ENCODE measurements around the gene SRMS.

Gene SRMS

DNA sequence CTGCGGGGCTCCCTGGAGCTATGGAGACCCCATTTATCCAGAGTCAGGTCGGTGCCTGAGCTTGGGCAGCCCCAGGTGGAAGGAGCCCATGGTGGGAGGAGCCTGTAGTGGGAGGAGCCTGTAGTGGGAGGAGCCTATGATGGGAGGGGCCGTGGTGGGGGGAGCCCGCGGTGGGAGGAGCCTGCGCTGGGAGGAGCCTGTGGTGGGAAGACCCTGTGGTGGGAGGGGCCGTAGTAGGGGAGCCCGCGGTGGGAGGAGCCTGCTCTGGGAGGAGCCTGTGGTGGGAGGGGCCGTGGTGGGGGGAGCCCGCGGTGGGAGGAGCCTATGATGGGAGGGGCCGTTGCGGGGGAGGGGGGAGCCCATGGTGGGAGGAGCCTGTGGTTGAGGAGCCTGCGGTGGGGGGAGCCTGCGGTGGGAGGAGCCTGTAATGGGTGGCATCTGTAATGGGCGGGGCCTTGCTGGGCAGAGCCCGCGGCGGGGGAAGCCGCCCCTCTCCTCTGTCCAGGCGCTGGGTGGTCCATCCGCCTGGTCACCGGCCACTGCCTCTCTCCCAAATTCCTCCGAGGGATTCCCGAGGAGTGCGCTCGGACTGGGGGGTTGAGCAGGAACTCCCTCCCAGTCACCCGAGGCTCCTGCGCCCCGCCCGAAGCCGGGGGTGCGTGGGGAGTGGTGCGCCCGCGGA lies 5.8 kb upstream of the SRMS start:
- DNase-seq (ENCODE audit: low read depth): peak; percentile 83

DNA sequence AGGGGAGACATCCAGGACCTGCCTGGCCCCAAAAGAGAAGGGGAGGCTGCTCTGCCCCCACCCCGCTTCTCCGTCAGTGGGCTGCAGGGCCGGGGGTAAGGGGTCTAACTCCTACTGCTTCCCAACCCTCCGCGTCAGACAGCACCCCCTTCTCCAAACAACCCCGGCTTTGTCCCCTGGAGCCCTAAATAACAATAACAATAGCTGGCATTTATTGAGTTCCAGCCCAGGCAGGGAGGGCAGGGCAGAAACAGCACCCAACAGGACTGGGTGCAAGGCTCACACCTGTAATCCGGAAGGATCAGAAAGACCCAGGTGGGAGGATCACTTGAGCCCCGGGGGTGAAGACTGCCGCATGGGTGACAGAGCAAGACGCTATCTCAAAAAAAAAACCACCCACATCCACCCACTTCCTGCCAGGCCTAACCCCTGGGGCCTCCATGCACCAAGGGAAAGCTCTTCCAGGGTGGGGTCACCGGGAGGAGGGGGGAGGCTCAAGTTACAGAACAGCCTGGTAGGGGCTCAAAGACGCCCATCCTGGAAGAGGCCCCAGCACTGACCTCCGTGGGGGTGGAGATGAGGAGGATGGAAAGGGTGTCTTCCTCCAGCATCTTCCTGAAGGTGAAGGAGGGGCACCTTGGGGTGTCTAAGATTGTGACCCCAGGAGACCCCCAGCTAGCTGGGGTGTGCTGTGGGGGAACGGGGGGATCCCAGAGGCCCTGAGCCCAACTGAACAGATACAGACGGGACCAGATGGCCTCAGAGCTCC lies 5.1 kb upstream of the SRMS start:
- DNase-seq (ENCODE audit: low read depth): no peak

DNA sequence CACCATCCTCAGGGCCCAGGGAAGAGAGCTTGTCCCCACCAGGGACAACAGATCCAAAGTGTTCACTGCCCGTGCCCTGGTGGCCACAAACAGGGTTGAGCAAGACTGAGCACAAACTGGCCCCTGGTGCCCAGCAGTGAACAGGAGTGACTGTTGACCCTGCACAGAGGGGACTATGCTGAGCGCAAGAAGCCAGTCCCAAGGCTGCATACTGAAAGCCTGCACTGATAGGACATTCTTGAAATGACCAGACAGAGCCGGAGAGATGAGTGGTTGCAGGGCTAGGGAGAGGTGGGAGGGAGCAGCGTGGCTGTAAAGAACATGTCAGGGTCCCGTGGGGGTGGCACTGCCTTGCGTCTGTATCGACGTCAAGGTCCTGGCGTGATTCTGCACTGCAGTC lies 3.5 kb upstream of the SRMS start:
- no peak for DNase-seq (ENCODE audit: low read depth)

DNA sequence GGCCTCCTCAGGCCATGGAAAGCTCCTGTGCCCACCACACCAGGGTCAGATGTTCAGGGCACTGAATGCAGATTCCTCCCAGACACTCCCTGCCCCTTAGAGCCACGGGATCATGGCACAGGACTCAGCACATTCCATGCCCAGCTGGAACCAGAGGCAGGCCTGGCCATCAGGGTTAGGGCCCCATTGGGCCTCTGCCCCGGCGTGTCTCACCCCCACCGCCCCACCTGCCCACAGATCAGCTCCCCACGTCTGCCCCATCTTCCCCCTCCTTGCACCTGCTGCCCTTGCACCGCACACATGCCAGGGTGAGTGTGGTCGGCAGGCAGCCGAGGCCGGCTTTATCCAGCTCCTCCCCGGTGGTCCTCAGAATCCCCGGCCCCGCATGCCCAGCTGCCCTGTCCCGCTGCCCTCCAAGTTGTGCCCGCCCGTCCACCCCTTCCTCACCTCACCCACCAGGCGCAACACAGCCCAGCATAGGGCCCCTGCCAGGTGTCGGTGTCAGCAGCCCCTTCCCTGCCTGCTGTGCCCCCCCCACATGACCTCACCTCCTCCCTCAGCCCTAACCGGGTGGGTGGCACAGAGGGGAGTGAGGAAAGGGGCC lies 2.2 kb upstream of the SRMS start:
- DNase-seq (ENCODE audit: low read depth): no peak

DNA sequence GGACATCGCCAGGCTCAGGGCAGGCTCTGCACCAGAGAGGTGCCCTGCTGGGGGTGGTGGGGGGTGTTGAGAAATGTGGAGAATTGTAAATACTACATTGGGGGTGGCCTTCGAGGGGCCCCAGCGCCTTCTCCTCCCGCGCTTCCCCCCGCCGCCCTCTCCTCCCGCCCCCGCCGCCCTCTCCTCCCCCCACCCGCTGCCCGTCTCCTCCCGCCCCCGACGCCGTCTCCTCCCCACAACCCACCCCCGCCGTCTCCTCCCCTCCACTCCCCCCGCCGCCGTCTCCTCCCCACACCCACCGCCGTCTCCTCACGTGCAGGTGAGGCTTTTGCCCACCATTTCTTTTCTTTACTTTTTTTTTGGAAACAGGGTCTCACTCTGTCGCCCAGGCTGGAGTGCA lies 1.5 kb upstream of the SRMS start:
- no peak for DNase-seq (ENCODE audit: low read depth)

DNA sequence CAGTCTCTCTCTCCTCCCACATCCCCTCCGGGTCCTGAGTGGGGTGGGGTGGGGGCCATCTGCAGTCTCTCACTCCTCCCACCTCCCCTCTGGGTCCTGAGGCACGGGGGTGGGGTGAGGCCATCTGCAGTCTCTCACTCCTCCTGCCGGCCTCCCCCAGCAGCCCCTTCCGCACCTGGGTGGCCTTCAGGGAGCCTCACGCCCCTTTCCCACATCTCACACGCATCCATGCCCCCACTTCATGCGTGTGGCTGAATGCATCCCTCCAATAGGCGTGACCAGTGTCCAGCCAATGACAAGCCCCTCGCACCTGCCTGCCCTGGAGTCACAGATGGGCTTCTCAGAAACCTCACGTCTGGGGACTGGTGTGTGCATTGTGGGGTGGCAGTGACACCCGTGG lies 993 bp upstream of the SRMS start:
- DNase-seq (ENCODE audit: low read depth): no peak

DNA sequence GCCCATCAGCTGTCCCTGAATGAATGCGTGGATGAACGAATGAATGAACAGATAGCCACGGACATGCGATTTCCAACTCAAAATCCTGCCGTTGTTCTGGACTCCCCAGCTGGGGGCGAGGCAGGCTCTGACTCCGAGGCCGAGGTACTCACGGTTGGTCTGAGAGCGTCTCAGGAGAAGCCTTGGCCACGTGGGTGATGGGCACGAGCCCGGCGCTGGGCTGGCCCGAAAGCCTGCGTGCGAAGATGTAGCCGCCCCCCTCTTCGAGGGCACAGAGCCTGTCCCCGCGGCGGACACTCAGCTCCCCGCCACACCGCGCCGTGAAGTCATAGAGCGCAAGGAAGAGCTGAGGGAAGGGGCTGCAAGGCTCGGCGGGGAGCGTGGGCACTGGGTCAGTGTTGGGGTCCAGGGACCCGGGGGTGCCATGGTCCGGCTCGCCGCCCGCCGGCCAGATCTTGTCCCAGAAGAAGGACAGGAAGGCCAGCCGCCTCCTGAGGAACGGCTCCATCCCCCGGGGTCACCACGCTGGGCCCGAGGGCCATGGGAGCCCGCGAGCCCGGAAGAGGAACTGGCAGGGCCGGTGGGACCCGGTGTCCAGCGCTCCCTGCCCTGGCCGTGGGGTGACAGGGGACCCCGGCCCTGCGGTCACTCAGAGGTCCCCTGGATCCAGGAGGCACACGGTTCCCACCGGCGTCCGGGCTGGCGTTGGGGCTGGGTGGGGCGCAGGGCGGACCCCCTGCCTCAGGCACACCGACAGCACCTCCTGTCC lies 409 bp downstream of the SRMS start:
- DNase-seq (ENCODE audit: low read depth): no peak

DNA sequence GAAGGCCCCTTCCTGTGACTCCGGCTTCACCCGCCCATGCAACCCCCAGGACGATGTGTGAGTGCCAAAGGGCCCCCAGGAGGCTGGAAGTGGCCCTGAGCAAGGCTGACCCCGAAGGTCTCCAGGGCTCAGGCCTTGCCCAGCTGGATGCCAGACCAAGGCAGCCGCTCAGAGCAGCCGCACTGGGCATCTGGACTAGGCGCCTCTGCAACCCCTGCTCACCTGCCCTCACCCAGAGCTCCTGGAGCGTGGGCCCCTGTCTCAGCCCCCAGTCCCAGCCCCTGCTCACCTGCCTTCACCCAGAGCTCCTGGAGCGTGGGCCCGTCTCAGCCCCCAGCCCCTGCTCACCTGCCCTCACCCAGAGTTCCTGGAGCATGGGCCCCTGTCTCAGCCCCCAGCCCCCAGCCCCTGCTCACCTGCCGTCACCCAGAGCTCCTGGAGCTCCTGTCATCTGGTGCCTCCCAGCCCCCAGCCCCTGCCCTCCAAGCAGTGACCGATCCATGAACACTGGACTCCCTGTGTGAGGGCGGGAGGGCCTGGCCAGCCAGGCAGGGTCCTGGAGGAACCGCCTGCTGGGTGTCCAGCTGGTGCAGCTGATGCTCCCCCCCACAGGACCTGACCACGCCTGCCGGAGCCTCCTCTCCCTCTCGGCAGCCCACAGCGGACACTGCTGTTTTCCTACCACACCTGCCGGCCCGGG lies 1.1 kb downstream of the SRMS start:
- no peak for DNase-seq (ENCODE audit: low read depth)

DNA sequence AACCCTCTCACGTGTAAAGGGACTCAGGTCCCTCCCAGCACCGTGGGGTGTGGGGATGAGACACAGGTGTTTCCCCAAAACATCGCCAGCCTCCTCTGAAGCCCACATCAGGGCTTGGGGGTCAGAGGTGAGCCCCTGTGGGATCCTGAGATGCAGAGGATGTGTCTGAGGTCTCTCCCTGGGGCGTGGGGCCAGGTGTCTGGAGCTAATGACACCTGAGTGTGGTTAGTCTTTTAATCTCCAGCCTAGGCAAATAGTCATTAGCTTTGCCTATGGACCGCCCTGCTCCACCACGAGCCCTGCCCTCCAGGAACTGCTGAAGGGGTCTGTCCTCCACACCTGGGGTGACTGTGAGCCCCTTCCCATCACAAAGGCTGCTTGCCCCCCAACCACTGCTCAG lies 1.7 kb downstream of the SRMS start:
- no peak for DNase-seq (ENCODE audit: low read depth)

DNA sequence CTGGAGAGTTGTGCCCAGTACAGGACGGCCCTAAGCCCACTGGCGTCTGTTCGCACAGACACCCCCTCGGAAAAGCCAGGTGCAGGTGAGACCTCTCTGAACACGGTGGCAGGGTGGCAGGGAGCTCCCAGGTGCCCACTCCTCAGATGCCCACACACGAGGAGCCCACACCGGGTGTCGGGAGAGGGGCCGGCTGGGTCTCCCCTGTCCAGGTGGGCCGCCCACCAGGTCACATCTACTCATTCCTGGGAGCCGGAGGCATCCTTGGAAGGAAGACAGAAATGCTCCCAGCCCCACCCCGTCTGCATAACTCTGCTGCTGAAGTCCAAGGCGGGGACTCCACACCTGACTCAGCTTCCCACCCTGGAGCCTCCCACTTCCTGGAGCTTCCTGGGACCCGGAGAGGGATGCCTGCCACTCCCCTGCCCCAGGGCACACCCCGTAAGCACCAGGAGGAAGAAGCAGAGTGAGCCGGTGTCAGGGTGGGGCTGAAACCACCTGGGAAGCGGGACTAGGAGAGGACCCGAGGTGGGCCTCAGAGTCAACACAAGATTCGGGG lies 2.5 kb downstream of the SRMS start:
- peak; percentile 81 for DNase-seq (ENCODE audit: low read depth)

DNA sequence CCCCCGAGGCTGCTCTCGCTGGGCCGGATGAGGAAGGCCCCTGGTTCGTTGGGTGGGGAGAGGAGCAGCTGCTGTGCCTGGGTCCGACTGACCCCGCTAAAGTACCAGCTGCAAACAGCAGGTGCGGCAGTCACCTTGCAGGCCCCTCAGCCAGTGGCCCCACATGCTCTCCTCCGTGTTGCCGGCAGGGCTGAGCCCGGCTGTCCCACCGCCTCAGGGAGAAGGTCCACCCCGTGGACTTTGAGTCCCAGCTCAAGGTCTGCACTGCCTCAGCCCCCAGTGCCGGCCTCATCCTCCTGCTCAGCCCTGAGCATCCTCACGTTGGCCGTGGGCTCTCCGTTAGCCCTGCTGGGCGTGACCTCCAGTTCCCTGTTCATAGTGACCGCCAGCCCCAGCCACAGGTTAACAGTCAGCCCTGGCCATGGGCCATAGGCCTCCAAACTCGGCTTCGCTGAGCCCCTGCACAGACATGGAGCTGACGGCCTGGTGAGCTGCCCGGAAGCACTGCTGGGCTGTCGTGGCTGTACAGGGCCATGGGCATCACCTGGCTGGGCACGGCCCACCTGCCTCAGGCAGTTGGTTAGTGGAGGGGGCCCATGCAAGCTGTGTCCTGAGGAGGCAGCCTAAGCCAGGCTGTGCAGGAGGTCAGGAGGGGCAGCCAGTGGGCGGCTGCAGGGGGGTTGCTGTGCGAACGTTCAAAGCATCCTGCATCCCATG lies 3.1 kb downstream of the SRMS start:
- no peak for DNase-seq (ENCODE audit: low read depth)

DNA sequence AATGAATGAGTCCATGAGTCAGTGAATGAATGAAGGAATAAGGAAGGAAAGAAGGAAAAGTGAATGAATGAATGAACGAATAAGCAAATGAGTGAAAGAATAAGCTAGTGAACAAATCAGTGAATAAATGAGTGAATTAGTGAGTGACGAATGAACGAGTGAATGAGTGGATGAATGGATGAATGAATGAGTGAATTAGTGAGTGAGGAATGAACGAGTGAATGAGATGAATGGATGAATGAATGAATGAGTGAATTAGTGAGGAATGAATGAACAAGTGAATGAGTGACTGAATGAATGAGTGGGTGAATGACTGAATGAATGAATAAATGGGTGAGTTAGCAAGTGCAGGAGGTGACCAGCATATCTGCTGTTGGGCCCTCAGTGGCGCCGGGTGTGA lies 3.8 kb downstream of the SRMS start:
- no peak for DNase-seq (ENCODE audit: low read depth)

DNA sequence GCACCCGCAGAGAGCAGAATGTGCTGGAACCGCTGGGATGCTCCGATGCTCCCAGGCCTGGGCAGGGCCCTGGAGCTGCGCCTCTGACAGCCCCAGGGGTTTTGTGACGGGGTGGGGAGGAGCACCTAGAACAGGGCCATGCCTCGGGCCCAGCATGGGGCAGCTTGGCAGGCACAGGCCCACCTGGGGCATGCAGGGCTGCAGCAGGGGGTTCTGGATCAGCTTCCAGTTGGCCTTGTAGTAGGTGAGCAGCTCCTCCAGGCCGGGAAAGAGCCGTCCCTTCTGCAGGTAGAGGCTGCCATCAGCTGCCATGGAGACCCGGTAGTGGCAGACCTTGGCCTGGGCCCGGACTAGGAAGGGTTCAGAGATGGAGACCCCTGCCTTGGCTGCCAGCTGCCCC lies 4.4 kb downstream of the SRMS start:
- DNase-seq (ENCODE audit: low read depth): no peak

DNA sequence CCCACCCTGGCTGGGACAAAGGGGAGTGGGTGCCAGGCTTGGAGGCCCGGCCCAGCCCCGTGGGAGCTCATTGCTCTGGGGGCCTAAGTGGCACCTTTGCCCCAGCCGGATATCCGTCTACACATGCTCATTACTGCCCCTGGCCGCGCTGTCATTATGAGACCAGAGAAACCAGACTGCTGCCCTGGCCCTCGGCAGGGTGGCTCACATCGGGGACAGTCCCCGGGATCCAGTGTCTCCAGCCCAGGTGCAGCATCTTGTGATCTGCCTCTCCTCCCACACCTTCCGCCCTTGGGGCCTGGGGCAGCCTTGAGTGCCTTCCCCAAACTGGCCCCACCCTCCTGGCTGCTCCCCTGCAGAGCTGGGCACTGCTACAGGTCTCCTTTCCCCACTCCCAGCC lies 4.9 kb downstream of the SRMS start:
- no peak for DNase-seq (ENCODE audit: low read depth)

DNA sequence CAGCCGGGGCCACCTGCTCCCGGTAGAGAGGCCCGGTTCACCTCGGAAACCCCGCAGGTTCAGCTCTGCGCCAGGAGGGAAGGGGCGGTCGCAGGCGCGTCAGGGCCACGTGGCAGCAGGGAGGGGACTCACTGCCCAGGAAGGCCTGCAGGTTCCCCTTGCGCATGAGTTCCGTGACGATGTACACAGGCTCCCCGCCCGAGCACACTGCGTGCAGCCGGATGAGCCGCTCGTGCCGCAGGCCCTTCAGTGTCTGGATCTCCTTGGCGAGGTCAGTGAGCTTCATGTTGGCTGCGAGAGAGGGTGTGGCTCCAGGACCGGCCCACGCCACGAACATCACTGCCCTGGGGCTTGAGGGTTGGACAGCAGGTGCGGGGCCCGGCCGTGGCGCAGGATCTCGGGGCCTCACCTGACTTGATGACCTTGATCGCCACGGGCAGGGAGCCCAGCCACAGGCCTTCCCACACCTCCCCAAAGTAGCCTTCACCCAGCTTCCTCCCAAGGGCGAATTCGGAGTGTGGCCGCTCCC lies 5.5 kb downstream of the SRMS start:
- DNase-seq (ENCODE audit: low read depth): no peak

DNA sequence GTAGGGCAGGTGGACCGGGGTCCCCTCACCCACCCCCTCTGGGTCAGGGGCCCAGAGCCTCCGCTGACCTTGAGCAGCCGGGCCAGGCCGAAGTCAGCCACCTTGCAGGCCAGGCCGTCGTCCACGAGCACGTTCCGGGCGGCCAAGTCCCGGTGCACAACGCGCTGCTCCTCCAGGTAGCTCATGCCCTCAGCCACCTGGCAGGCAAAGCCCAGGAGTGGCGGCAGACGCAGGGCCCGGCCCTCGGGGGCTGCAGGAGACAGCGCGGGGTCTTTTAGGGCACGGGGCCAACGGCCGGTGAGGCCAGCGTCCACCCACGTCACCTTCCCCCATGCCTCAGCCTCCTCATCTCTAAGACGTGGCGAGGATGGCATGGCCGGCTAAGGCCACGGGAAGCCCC lies 6.2 kb downstream of the SRMS start:
- DNase-seq (ENCODE audit: low read depth): no peak

DNA sequence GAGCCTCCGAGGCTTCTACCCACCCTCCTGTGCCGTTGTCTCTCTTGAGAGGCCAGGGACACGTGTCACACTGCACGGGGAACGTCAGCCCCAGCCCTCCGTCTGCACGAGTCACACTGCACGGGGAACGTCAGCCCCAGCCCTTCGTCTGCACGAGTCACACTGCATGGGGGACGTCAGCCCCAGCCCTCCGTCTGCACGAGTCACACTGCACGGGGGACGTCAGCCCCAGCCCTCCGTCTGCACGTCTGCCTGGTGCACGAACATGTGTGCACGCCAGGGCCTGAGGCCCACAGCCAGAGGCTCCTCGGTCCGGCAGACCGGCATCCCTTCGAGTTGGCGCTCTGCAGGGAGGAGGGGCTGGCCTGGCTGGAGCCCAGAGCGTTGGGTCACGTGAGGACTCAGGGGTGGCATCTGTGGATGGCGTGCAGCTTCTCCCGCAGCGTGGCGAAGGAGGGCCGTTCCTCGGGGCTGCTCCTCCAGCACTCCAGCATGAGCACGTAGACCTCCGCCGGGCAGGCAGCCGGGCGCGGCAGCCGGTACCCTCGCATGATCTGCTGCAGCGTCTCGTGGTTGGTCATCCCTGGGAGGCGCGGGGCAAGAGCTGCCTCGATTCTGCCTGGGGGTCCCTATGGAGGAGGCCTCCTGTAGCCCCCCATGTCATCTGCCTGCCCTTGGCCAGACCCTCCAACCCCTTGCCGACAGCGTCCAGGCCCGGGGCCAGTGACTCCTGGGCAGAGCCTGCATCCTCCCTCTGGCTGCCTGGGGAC lies 6.9 kb downstream of the SRMS start:
- DNase-seq (ENCODE audit: low read depth): peak; percentile 44

DNA sequence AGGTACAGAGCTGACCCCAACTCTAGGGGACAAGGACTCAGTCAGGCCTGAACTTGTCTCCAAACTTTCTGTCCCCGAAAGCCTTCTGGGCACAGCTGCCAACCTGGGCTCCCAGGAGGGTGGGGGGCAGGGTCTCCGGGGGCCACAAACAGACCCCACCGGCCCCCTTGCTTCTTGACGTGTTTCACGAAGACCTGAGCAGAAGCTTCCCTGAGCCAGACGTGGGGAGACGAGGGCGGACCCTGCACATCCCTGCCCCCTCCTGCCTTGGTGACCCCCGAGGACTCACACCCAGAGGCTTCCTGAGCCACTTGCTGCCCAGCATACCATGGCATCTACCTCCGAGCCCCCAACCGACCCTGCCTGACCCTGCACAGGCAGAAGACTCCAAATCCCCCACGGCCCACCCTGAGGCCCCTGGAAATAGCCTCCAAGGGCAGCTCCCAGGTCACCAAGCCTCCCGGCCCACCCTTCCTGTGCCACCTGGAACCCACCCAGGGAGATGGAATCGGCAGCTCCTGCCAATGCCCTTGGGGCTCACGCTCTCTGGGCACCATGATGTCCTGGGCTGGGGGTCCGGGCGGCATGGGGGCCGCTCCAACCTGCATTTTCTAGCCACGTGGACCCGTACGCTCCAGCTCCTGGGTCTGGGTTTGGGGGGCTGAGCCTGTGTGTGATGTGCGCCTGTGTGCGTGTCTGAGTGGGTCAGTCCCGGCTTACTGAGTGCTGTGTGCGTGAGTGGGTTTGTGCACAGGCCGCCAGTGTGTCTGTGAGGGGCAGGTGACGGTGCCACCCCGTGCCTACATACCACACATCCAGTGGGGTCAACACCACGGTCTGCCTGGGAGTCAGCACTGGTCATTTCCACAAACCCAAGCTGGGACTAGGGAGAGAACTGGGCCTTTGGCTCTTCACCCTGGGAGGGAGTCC lies 7.8 kb downstream of the SRMS start:
- no peak for DNase-seq (ENCODE audit: low read depth)

DNA sequence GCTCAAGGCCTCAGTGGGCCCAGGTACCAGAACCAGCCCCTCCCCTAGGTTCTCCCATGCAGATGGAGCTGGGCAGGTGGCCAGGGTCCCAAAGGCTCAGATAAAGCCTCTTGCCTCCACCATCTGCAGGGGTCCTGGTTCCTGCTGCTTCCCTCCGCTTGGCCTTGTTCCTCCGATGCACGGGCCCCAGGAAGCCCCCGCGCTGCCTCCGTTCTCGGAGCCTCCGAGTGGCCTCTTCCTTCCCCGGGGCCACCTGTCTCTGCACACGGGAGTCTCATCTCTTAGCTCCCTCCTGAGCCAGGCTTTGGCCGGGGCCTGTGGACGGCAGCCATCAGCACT lies 8.5 kb downstream of the SRMS start:
- no peak for DNase-seq (ENCODE audit: low read depth)

Measured in ELR (cell line).